DMS79 (cell line): Measurements from ENCODE around the gene SNX27.
"Not testable (repeated sequence)": the region's sequence is repeated elsewhere in the genome, so short reads cannot be mapped to it uniquely, and the experiment has no call there.

ENCODE experiments used
- DNase-seq: peaks from one replicate; lab custom pipeline; 2025; lab: John Stamatoyannopoulos, UW

The SNX27 gene

GRCh38 chr1:151611832-151612500 lies at the start of gene SNX27:
Gene SNX27 (plus strand): TSS chr1:151612050. CDS start chr1:151612202, 152 bp downstream.
- DNase-seq: peak; percentile 87

- no peak for DNase-seq
Measured at GRCh38 chr1:151562661-151563060, 49.2 kb upstream of the SNX27 start.

- DNase-seq: no peak
Measured at GRCh38 chr1:151563376-151563775, 48.5 kb upstream of the SNX27 start.

GRCh38 chr1:151565502-151566189 lies 46.2 kb upstream of the SNX27 start:
- DNase-seq: no peak

GRCh38 chr1:151568626-151569088 lies 43.2 kb upstream of the SNX27 start:
- no peak for DNase-seq

- no peak for DNase-seq
Measured at GRCh38 chr1:151570819-151571218, 41.0 kb upstream of the SNX27 start.

GRCh38 chr1:151574575-151575529 lies 37.0 kb upstream of the SNX27 start:
- no peak for DNase-seq

GRCh38 chr1:151577173-151577572 lies 34.7 kb upstream of the SNX27 start:
- DNase-seq: no peak

GRCh38 chr1:151578941-151579340 lies 32.9 kb upstream of the SNX27 start:
- no peak for DNase-seq

GRCh38 chr1:151579436-151580225 lies 32.2 kb upstream of the SNX27 start:
- no peak for DNase-seq

GRCh38 chr1:151581451-151581850 lies 30.4 kb upstream of the SNX27 start:
- no peak for DNase-seq

- no peak for DNase-seq
Measured at GRCh38 chr1:151581921-151582320, 29.9 kb upstream of the SNX27 start.

- DNase-seq: no peak
Measured at GRCh38 chr1:151583796-151584195, 28.1 kb upstream of the SNX27 start.

GRCh38 chr1:151584278-151584677 lies 27.6 kb upstream of the SNX27 start:
- no peak for DNase-seq

GRCh38 chr1:151584780-151585179 lies 27.1 kb upstream of the SNX27 start:
- DNase-seq: no peak

- no peak for DNase-seq
Measured at GRCh38 chr1:151585622-151586021, 26.2 kb upstream of the SNX27 start.

GRCh38 chr1:151590961-151591360 lies 20.9 kb upstream of the SNX27 start:
- no peak for DNase-seq

GRCh38 chr1:151593730-151594129 lies 18.1 kb upstream of the SNX27 start:
- no peak for DNase-seq

GRCh38 chr1:151594143-151594625 lies 17.7 kb upstream of the SNX27 start:
- peak; percentile 63 for DNase-seq

- no peak for DNase-seq
Measured at GRCh38 chr1:151596166-151596953, 15.5 kb upstream of the SNX27 start.

GRCh38 chr1:151602550-151602949 lies 9.3 kb upstream of the SNX27 start:
- not testable (repeated sequence) for DNase-seq
